ENCODE measurements around the gene SMC3. TPM values are rescaled to one million over a fixed set of nuclear protein-coding genes. Genes with fewer than 3 reads are reported as not detected.

The SMC3 gene
- total RNA-seq, 1 experiment from 2014 or later = 18.4 TPM

- Histone ChIP-seq H3F3A (ENCODE audit: low read length, unreplicated experiment) (no peaks in the 10 kb centered on the region), H4K20me1 (ENCODE audit: low read length) (no peaks in the 10 kb centered on the region), H3K4me3 (ENCODE audit: low read length) (no peak overlapping the region), H3K27ac (ENCODE audit: low read length) (no peak overlapping the region), H3K9me2 (replicated peaks; ENCODE audit: low read length) (no peaks in the 10 kb centered on the region), H3K9ac (ENCODE audit: low read length) (no peak overlapping the region), H3K36me3 (ENCODE audit: low read depth, low read length) (no peaks in the 10 kb centered on the region), H3K4me2 (ENCODE audit: low read length) (no peak overlapping the region), H3K27me3 (ENCODE audit: low read length) (no peaks in the 10 kb centered on the region), H3K9me3 (ENCODE audit: low read length) (no peaks in the 10 kb centered on the region), H3K79me2 (ENCODE audit: low read length) (no peaks in the 10 kb centered on the region), H3K4me1 (ENCODE audit: insufficient read depth, low read length) (peaks cover 18% of the 10 kb centered on the region), H2AFZ (ENCODE audit: low read length) (no peak overlapping the region)
- no peak for DNase-seq
- intact Hi-C loops (cut with micrococcal nuclease) = no loop called here
- no TSS peak for BruUV-seq (replicated peaks)
- no peak for ATAC-seq
- ChIA-PET POLR2A (ENCODE audit: unreplicated experiment) (no interaction called here), CTCF (no interaction called here)
- no peak for TF ChIP-seq CTCF (conservative IDR thresholded peaks at IDR 0.05; ENCODE audit: low read depth, low read length)
- no peak for TF ChIP-seq EZH2phosphoT487 (IDR thresholded peaks at IDR 0.05; ENCODE audit: borderline replicate concordance, low read length)
- TF ChIP-seq EZH2 (IDR thresholded peaks at IDR 0.05; ENCODE audit: low read length, unreplicated experiment) = no peak
Observed at GRCh38 chr10:110651044-110651958, 83.8 kb downstream of the SMC3 start.

- H3K9ac ChIP-seq (ENCODE audit: low read length) = no peak overlapping the region
- no TSS peak for BruUV-seq (replicated peaks)
- no peak overlapping the region for H3K27ac ChIP-seq (ENCODE audit: low read length)
- no peaks in the 10 kb centered on the region for H3F3A ChIP-seq (ENCODE audit: low read length, unreplicated experiment)
- H4K20me1 ChIP-seq (ENCODE audit: low read length) = no peaks in the 10 kb centered on the region
- peaks cover 7% of the 10 kb centered on the region for H3K4me1 ChIP-seq (ENCODE audit: insufficient read depth, low read length)
- DNase-seq (no peak), ATAC-seq (no peak)
- H3K27me3 ChIP-seq (ENCODE audit: low read length) = no peaks in the 10 kb centered on the region
- H3K9me3 ChIP-seq (ENCODE audit: low read length) = no peaks in the 10 kb centered on the region
- H2AFZ ChIP-seq (ENCODE audit: low read length) = no peak overlapping the region
- no peaks in the 10 kb centered on the region for H3K36me3 ChIP-seq (ENCODE audit: low read depth, low read length)
- H3K9me2 ChIP-seq (replicated peaks; ENCODE audit: low read length) = no peaks in the 10 kb centered on the region
- ChIA-PET CTCF (no interaction called here), POLR2A (ENCODE audit: unreplicated experiment) (no interaction called here)
- intact Hi-C loops (cut with micrococcal nuclease) = no loop called here
- no peak for TF ChIP-seq EZH2phosphoT487 (IDR thresholded peaks at IDR 0.05; ENCODE audit: borderline replicate concordance, low read length)
- no peak for TF ChIP-seq EZH2 (IDR thresholded peaks at IDR 0.05; ENCODE audit: low read length, unreplicated experiment)
- TF ChIP-seq CTCF (conservative IDR thresholded peaks at IDR 0.05; ENCODE audit: low read depth, low read length) = no peak
- H3K79me2 ChIP-seq (ENCODE audit: low read length) = no peaks in the 10 kb centered on the region
- H3K4me3 ChIP-seq (ENCODE audit: low read length) = no peak overlapping the region
- H3K4me2 ChIP-seq (ENCODE audit: low read length) = no peak overlapping the region
Observed at GRCh38 chr10:110652475-110653118, 85.1 kb downstream of the SMC3 start.

Other genes with a start within 250 kb of the SMC3 start
- 205 and 206 TPM in 2 replicates for gene DUSP5, start 69.8 kb upstream of the SMC3 start, total RNA-seq (2014; rRNA removed)
- gene RBM20, start 76.6 kb downstream of the SMC3 start, total RNA-seq (2014; rRNA removed) = 0.40 and 1.3 TPM in 2 replicates